MM.1S (cell line): ENCODE data around the gene DYNC1I1.
"Not testable (repeated sequence)": the region's sequence is repeated elsewhere in the genome, so short reads cannot be mapped to it uniquely, and the experiment has no call there.

Experiments
- DNase-seq: peaks from one replicate; pipeline ENCODE4 v3.0.0-alpha.2; 2015
- H2AFZ ChIP-seq: fragments of 300-600 bp; sonication (generic); 2 replicates; pipeline ENCODE4 v1.6.0; 2016; ENCODE audit warnings: antibody characterized with exemption, low read length
- H3F3A ChIP-seq: fragments of 300-600 bp; sonication (generic); 2 replicates; pipeline ENCODE4 v1.6.1; 2016; ENCODE audit warnings: mild to moderate bottlenecking, antibody characterized with exemption, low read length, moderate library complexity, mixed read lengths; ENCODE audit not compliant: insufficient read depth
- H3K27ac ChIP-seq: fragments of 300-600 bp; sonication (generic); 2 replicates; pipeline ENCODE4 v1.5.1; 2016; ENCODE audit warnings: mild to moderate bottlenecking, low read length
- H3K27me3 ChIP-seq: fragments of 300-600 bp; sonication (generic); replicated peaks from 2 replicates; pipeline ENCODE4 v1.6.0; 2016; ENCODE audit warnings: low read length; ENCODE audit not compliant: insufficient read depth
- H3K36me3 ChIP-seq: fragments of 300-600 bp; sonication (generic); replicated peaks from 2 replicates; pipeline ENCODE4 v1.6.1; 2016; ENCODE audit warnings: mild to moderate bottlenecking, low read length, mixed read lengths; ENCODE audit not compliant: insufficient read depth
- H3K4me1 ChIP-seq: fragments of 300-600 bp; sonication (generic); 2 replicates; pipeline ENCODE4 v1.6.1; 2016; ENCODE audit warnings: low read length, mixed read lengths
- H3K4me2 ChIP-seq: fragments of 300-600 bp; sonication (generic); 2 replicates; pipeline ENCODE4 v1.6.0; 2016; ENCODE audit warnings: low read depth, low read length
- H3K4me3 ChIP-seq: fragments of 300-600 bp; sonication (generic); 2 replicates; pipeline ENCODE4 v1.5.1; 2016; ENCODE audit warnings: low read length, mixed read lengths
- H3K79me2 ChIP-seq: fragments of 300-600 bp; sonication (generic); 2 replicates; pipeline ENCODE4 v1.6.1; 2016; ENCODE audit warnings: mixed run types, low read length, mixed read lengths
- H3K9ac ChIP-seq: fragments of 300-600 bp; sonication (generic); 2 replicates; pipeline ENCODE4 v1.6.1; 2016; ENCODE audit warnings: low read length, mixed read lengths
- H3K9me2 ChIP-seq: fragments of 300-600 bp; sonication (generic); replicated peaks from 2 replicates; pipeline ENCODE4 v1.6.1; 2016; ENCODE audit warnings: mild to moderate bottlenecking, low read length, mixed read lengths; ENCODE audit not compliant: insufficient read depth
- H3K9me3 ChIP-seq: fragments of 300-600 bp; sonication (generic); replicated peaks from 2 replicates; pipeline ENCODE4 v1.6.1; 2016; ENCODE audit warnings: mild to moderate bottlenecking, low read length, mixed read lengths; ENCODE audit not compliant: insufficient read depth
- H4K20me1 ChIP-seq: fragments of 300-600 bp; sonication (generic); 2 replicates; pipeline ENCODE4 v1.6.1; 2016; ENCODE audit warnings: mild to moderate bottlenecking, low read length, moderate library complexity, mixed read lengths; ENCODE audit not compliant: insufficient read depth
- EZH2 ChIP-seq: fragments of 300-600 bp; sonication (generic); optimal IDR thresholded peaks from 2 replicates; pipeline ENCODE3; 2017; ENCODE audit warnings: low read depth, mild to moderate bottlenecking, antibody characterized with exemption, low read length, mixed read lengths
- EZH2phosphoT487 ChIP-seq: fragments of 300-600 bp; sonication (generic); IDR thresholded peaks from 2 replicates; pipeline ENCODE4 v1.6.1; 2018; ENCODE audit warnings: antibody characterized with exemption, low read length
- TF ChIP-seq, protein P1 (sequence below): fragments of 300-600 bp; sonication (generic); IDR thresholded peaks from 2 replicates; pipeline ENCODE4 v1.5.1; 2016; ENCODE audit warnings: antibody characterized with exemption, low read length, mixed read lengths

Gene DYNC1I1

DNA sequence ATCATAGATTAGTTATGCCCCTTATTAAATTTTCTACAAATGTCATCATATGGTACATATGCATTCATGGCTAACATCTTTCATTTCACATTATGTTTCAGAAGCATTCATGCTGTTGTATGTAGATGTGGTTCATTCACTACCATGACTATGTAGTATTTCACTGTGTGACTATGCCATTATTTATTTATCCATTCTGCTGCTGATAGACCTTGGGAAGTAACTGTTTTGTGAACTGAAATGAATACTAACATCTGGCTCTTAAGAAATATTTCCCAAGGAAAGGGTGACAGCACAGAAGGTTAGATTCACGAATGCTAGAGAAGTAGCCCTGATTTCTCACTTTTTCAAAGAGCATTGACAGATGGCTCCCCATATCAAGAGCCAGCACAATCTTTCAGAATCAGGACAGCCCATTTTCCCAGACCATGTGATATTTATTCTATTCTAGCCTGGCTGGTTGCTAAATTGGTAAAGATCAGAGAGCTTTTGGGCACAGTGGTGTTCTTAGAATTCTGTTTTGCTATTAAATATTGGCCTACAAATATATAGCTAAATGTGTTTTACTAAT is 157.4 kb downstream of the DYNC1I1 start:
- DNase-seq = no peak
- Histone ChIP-seq H3K27me3 (no peaks in the 10 kb centered on the region), H4K20me1 (no peaks in the 10 kb centered on the region), H3K9me3 (no peaks in the 10 kb centered on the region), H3K4me1 (peaks cover 9% of the 10 kb centered on the region; the same call in 1 of the 2 replicates), H3K9ac (no peak overlapping the region), H3K36me3 (no peaks in the 10 kb centered on the region), H3K27ac (no peak overlapping the region), H3K4me3 (no peak overlapping the region), H2AFZ (no peak overlapping the region), H3F3A (no peaks in the 10 kb centered on the region), H3K79me2 (no peaks in the 10 kb centered on the region), H3K9me2 (no peaks in the 10 kb centered on the region), H3K4me2 (no peak overlapping the region)
- TF ChIP-seq EZH2 = no peak
- TF ChIP-seq, protein P1, sequence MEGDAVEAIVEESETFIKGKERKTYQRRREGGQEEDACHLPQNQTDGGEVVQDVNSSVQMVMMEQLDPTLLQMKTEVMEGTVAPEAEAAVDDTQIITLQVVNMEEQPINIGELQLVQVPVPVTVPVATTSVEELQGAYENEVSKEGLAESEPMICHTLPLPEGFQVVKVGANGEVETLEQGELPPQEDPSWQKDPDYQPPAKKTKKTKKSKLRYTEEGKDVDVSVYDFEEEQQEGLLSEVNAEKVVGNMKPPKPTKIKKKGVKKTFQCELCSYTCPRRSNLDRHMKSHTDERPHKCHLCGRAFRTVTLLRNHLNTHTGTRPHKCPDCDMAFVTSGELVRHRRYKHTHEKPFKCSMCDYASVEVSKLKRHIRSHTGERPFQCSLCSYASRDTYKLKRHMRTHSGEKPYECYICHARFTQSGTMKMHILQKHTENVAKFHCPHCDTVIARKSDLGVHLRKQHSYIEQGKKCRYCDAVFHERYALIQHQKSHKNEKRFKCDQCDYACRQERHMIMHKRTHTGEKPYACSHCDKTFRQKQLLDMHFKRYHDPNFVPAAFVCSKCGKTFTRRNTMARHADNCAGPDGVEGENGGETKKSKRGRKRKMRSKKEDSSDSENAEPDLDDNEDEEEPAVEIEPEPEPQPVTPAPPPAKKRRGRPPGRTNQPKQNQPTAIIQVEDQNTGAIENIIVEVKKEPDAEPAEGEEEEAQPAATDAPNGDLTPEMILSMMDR = no peak
- no peak for TF ChIP-seq EZH2phosphoT487

GRCh38 chr7:95931460-95932232 is 159.3 kb downstream of the DYNC1I1 start:
- Histone ChIP-seq H3K27ac (no peak overlapping the region), H3K4me3 (no peak overlapping the region), H3K9me2 (no peaks in the 10 kb centered on the region), H3K27me3 (no peaks in the 10 kb centered on the region), H3K4me1 (peaks cover 9% of the 10 kb centered on the region; the same call in 1 of the 2 replicates), H2AFZ (no peak overlapping the region), H3K36me3 (no peaks in the 10 kb centered on the region), H3K4me2 (no peak overlapping the region), H3K9me3 (no peaks in the 10 kb centered on the region), H4K20me1 (no peaks in the 10 kb centered on the region), H3K9ac (no peak overlapping the region), H3K79me2 (no peaks in the 10 kb centered on the region), H3F3A (no peaks in the 10 kb centered on the region)
- DNase-seq = no peak
- TF ChIP-seq EZH2 (no peak), EZH2phosphoT487 (no peak)
- TF ChIP-seq, protein P1 = no peak

DNA sequence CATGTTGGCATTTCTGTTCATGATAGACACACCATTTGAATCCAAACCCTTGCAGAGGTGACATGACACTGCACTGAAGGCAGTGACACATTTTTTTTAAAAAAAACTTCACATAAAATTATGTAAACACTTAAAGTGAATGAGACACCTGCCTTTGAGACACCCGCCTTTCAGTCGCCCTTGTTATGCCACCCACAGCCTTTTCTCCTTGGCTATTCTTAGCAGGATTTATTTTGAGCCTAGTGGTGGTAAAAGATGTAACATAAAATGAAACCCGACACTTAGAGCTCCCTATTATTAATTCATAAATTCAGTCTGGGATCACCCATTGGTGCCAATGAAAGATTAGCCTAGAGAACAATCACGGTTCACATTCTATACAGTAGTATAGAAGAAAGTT is 161.3 kb downstream of the DYNC1I1 start:
- Histone ChIP-seq H3K4me3 (no peak overlapping the region), H3K27me3 (no peaks in the 10 kb centered on the region), H3K79me2 (no peaks in the 10 kb centered on the region), H3K36me3 (no peaks in the 10 kb centered on the region), H3K4me2 (no peak overlapping the region), H3F3A (no peaks in the 10 kb centered on the region), H3K4me1 (peaks cover 9% of the 10 kb centered on the region; the same call in 1 of the 2 replicates), H2AFZ (no peak overlapping the region), H3K27ac (no peak overlapping the region), H3K9me3 (no peaks in the 10 kb centered on the region), H4K20me1 (no peaks in the 10 kb centered on the region), H3K9me2 (no peaks in the 10 kb centered on the region), H3K9ac (no peak overlapping the region)
- DNase-seq = peak; percentile 48
- TF ChIP-seq, protein P1 = no peak
- TF ChIP-seq EZH2 (no peak), EZH2phosphoT487 (no peak)

DNA sequence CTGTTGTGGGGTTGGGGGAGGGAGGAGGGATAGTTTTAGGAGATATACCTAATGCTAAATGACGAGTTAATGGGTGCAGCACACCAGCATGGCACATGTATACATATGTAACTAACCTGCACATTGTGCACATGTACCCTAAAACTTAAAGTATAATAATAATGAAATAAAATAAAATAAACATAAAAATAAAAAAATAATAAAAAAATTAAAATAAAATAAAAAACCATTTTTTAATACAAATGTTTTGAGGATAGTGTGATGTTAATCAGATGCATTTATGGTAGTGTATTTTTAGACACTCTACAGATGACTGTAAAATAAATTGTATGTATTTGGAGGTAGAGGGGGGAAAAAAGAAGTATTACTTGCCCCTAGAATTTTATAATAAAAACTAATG is 172.5 kb downstream of the DYNC1I1 start:
- H3K27me3 ChIP-seq, H4K20me1 ChIP-seq, H3K4me1 ChIP-seq, H3K79me2 ChIP-seq, DNase-seq, H3K9me2 ChIP-seq, H2AFZ ChIP-seq, H3K4me3 ChIP-seq, H3K4me2 ChIP-seq, H3K9ac ChIP-seq, H3K9me3 ChIP-seq, H3K27ac ChIP-seq, H3F3A ChIP-seq, H3K36me3 ChIP-seq: not testable (repeated sequence)
